Endodermal cell (in vitro differentiated cells): ENCODE results near the gene FMO1. TPM values are rescaled to one million over a fixed set of nuclear protein-coding genes. Genes with fewer than 3 reads are reported as not detected.

Experiments used
- DNase-seq: peaks from one replicate; pipeline ENCODE4 v3.0.0-alpha.2; 2017
- H3K27ac ChIP-seq: 2 replicates; pipeline ENCODE4 v1.5.1; 2013; ENCODE audit warnings: mild to moderate bottlenecking, low read depth, low read length, moderate library complexity
- H3K27me3 ChIP-seq: 2 replicates; pipeline ENCODE4 v1.6.1; 2013; ENCODE audit warnings: mild to moderate bottlenecking, low read length, moderate library complexity; ENCODE audit not compliant: insufficient read depth, control insufficient read depth, poor library complexity, severe bottlenecking
- H3K36me3 ChIP-seq: 2 replicates; pipeline ENCODE4 v1.7.0; 2013; ENCODE audit warnings: mild to moderate bottlenecking, low read length, moderate library complexity; ENCODE audit not compliant: control insufficient read depth, insufficient read depth
- H3K4me1 ChIP-seq: one replicate; pipeline ENCODE4 v1.7.0; 2013; ENCODE audit warnings: low read length; ENCODE audit not compliant: control insufficient read depth, insufficient read depth
- H3K4me3 ChIP-seq: 2 replicates; pipeline ENCODE4 v1.5.1; 2013; ENCODE audit warnings: mild to moderate bottlenecking, low read length, moderate library complexity
- H3K9ac ChIP-seq: 2 replicates; pipeline ENCODE4 v1.6.1; 2013; ENCODE audit warnings: mild to moderate bottlenecking, low read length, moderate library complexity; ENCODE audit not compliant: poor library complexity, severe bottlenecking; ENCODE audit errors: extremely low read depth
- H3K9me3 ChIP-seq: 2 replicates; pipeline ENCODE4 v1.6.1; 2013; ENCODE audit warnings: mild to moderate bottlenecking, low read length, moderate library complexity; ENCODE audit not compliant: control insufficient read depth
- H3K27ac Mint-ChIP-seq: 2 replicates; pipeline ENCODE4 v1.8.0; 2020; ENCODE audit warnings: mixed read lengths
- H3K27me3 Mint-ChIP-seq: 2 replicates; pipeline ENCODE4 v1.8.0; 2021; ENCODE audit warnings: mild to moderate bottlenecking, mixed read lengths; ENCODE audit not compliant: insufficient read depth
- H3K36me3 Mint-ChIP-seq: 2 replicates; pipeline ENCODE4 v1.8.0; 2020; ENCODE audit warnings: low read depth, mixed read lengths
- H3K4me1 Mint-ChIP-seq: 2 replicates; pipeline ENCODE4 v1.8.0; 2020; ENCODE audit warnings: mixed read lengths
- H3K4me3 Mint-ChIP-seq: 2 replicates; pipeline ENCODE4 v1.8.0; 2020; ENCODE audit warnings: mild to moderate bottlenecking, moderate library complexity, mixed read lengths
- H3K9me3 Mint-ChIP-seq: 2 replicates; pipeline ENCODE4 v1.8.0; 2020; ENCODE audit warnings: mild to moderate bottlenecking, mixed read lengths
- WGBS, 2 experiments: methylation state at CpG; one replicate each; pipeline versions ENCODE4 v1.1.5 to v1.1.7; 2013; ENCODE audit warnings: missing lambda C conversion rate in 2 of 2, mixed read lengths in 1 of 2; ENCODE audit not compliant: insufficient coverage in 1 of 2, insufficient read length in 1 of 2; 5-methylcytosine and 5-hydroxymethylcytosine counted together
- total RNA-seq, 2 donors: library from RNA; stranded (reverse); fragmentation: NEBNext Ultra II Directional in 1 of 2; extraction: Animal tissue kit (Norgen Biotek cat#: 25700) in 1 of 2; gene quantifications; 2 replicates in 1 of 2; 3 replicates in 1 of 2; pipeline ENCODE4 v1.2.1, GENCODE V29; 2021
- TF ChIP-seq, protein P1 (sequence below): fragments of 200-600 bp; sonication (generic); conservative IDR thresholded peaks from 2 replicates; pipeline ENCODE4 v1.5.0; 2021; ENCODE audit warnings: antibody characterized with exemption, mild to moderate bottlenecking

Gene FMO1
- total RNA-seq, 2 donors from 2014 or later: not detected

DNA sequence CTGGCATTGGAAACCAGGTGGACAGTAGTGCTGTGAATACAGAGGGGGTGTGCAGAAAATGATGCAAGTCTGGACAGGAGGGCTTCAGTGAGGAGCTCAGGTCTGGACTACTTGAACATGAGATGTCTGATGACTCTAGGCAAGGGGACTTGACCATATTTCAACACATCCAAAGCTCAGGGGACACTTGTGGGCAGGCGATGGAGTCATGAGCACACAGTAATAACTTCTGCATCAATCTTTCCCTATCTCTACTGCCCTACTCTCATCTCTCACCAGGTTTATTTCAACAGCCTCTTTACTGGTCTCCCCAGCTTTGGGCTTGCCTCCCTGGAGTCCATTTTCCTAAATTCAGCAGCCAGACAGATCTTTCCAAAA is 41.3 kb upstream of the FMO1 start:
- Histone ChIP-seq H3K36me3 (no peaks in the 10 kb centered on the region), H3K4me1 (no peaks in the 10 kb centered on the region), H3K27ac (no peak overlapping the region), H3K4me3 (no peak overlapping the region), H3K9ac (no peak overlapping the region), H3K9me3 (no peaks in the 10 kb centered on the region), H3K27me3 (no peaks in the 10 kb centered on the region)
- DNase-seq: no peak
- no peak overlapping the region for H3K4me3 Mint-ChIP-seq
- H3K36me3 Mint-ChIP-seq: no peaks in the 10 kb centered on the region
- TF ChIP-seq, protein P1, sequence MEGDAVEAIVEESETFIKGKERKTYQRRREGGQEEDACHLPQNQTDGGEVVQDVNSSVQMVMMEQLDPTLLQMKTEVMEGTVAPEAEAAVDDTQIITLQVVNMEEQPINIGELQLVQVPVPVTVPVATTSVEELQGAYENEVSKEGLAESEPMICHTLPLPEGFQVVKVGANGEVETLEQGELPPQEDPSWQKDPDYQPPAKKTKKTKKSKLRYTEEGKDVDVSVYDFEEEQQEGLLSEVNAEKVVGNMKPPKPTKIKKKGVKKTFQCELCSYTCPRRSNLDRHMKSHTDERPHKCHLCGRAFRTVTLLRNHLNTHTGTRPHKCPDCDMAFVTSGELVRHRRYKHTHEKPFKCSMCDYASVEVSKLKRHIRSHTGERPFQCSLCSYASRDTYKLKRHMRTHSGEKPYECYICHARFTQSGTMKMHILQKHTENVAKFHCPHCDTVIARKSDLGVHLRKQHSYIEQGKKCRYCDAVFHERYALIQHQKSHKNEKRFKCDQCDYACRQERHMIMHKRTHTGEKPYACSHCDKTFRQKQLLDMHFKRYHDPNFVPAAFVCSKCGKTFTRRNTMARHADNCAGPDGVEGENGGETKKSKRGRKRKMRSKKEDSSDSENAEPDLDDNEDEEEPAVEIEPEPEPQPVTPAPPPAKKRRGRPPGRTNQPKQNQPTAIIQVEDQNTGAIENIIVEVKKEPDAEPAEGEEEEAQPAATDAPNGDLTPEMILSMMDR: no peak
- no peak overlapping the region for H3K27ac Mint-ChIP-seq
- peaks cover 4% of the 10 kb centered on the region for H3K4me1 Mint-ChIP-seq
- H3K9me3 Mint-ChIP-seq: no peaks in the 10 kb centered on the region
- H3K27me3 Mint-ChIP-seq: no peaks in the 10 kb centered on the region
- WGBS, 2 experiments: 96 to 100% methylated on average over 1 of the region's 1 CpG

DNA sequence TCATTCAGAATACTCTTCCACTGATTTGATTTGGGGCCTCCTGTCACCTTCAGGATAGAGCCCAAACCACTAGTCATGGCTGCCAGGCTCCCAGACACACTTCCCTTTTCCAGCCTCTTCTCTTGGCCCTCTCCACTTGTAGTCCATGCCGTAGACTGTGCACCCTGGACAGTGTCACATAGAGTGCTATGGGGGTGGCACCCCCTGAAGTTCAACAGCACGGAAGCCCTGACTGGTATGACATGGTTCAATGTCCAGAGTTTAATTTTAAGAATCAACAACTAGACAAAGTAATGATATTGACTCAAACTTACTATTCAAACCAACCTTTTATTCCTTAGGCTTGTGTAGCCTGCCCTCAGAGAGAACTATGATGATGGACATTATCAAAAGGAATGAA is 40.9 kb upstream of the FMO1 start:
- 95% methylated on average over 2 of the region's 2 CpGs; no CpG with 5 or more reads in 1 of the 2 experiments for WGBS, 2 experiments

DNA sequence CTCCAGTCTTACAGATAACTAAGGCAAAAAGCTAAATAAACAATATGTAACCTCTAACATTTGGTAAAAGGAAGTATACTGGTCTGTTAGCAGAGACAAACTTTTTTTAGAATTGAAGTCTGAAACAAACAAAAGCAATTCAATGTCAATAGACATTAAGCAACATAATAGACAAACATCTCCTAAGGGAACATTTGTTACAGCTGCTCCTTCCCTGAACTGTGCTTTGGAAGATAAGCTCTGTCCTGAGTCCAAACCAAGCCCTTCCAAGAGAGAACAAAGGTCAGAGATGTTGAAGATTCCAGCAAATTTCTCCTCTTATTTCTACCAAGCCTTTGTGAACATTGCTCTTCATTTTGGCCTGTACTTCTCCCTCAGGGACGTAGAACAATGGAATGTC is 37.9 kb upstream of the FMO1 start:
- Histone ChIP-seq H3K4me1 (no peaks in the 10 kb centered on the region), H3K9me3 (no peaks in the 10 kb centered on the region), H3K36me3 (no peaks in the 10 kb centered on the region), H3K4me3 (no peak overlapping the region), H3K27me3 (no peaks in the 10 kb centered on the region), H3K27ac (no peak overlapping the region), H3K9ac (no peak overlapping the region)
- no peak overlapping the region for H3K27ac Mint-ChIP-seq
- H3K4me1 Mint-ChIP-seq: peaks cover 7% of the 10 kb centered on the region
- no peaks in the 10 kb centered on the region for H3K9me3 Mint-ChIP-seq
- no peak for DNase-seq
- TF ChIP-seq, protein P1: no peak
- no peaks in the 10 kb centered on the region for H3K27me3 Mint-ChIP-seq
- no peak overlapping the region for H3K4me3 Mint-ChIP-seq
- no peaks in the 10 kb centered on the region for H3K36me3 Mint-ChIP-seq
- WGBS, 2 experiments: 55% methylated on average over 1 of the region's 1 CpG; no CpG with 5 or more reads in 1 of the 2 experiments

More for the DNA sequence above, 40.9 kb upstream of the FMO1 start:
- Mint-ChIP-seq H3K4me3 (no peak overlapping the region), H3K27ac (no peak overlapping the region), H3K36me3 (no peaks in the 10 kb centered on the region), H3K4me1 (peaks cover 4% of the 10 kb centered on the region), H3K9me3 (no peaks in the 10 kb centered on the region), H3K27me3 (no peaks in the 10 kb centered on the region)
- TF ChIP-seq, protein P1: no peak
- H3K9ac ChIP-seq: no peak overlapping the region
- no peaks in the 10 kb centered on the region for H3K9me3 ChIP-seq
- H3K4me1 ChIP-seq: no peaks in the 10 kb centered on the region
- H3K4me3 ChIP-seq: no peak overlapping the region
- no peak overlapping the region for H3K27ac ChIP-seq
- no peaks in the 10 kb centered on the region for H3K36me3 ChIP-seq
- no peak for DNase-seq
- no peaks in the 10 kb centered on the region for H3K27me3 ChIP-seq
